ENCODE data around the gene ALPK3.

The ALPK3 gene

GRCh38 chr15:84824260-84825007 is 7.3 kb downstream of the ALPK3 start:
- no peak for DNase-seq (ENCODE audit: low spot score)

GRCh38 chr15:84826369-84826823 is 9.2 kb downstream of the ALPK3 start:
- no peak for DNase-seq (ENCODE audit: low spot score)

DNA sequence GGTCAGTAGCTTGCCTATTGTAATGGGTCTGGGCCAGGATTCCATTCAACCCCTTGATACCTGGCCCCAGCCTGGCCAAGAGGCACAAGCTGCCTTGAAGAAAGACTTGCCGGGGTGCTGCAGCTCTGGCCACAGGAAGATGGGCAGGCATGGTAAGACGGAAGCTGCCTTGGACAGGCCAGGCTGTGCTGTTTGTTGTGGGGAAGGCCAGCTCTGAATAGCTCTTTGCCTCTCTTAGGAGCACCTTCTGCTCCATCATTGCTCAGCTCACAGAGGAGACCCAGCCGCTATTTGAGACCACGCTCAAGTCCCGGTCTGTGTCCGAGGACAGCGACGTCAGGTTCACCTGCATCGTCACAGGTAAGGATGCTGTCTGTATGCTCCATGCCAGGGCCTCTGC is 10.1 kb downstream of the ALPK3 start:
- DNase-seq (ENCODE audit: low spot score) = no peak

DNA sequence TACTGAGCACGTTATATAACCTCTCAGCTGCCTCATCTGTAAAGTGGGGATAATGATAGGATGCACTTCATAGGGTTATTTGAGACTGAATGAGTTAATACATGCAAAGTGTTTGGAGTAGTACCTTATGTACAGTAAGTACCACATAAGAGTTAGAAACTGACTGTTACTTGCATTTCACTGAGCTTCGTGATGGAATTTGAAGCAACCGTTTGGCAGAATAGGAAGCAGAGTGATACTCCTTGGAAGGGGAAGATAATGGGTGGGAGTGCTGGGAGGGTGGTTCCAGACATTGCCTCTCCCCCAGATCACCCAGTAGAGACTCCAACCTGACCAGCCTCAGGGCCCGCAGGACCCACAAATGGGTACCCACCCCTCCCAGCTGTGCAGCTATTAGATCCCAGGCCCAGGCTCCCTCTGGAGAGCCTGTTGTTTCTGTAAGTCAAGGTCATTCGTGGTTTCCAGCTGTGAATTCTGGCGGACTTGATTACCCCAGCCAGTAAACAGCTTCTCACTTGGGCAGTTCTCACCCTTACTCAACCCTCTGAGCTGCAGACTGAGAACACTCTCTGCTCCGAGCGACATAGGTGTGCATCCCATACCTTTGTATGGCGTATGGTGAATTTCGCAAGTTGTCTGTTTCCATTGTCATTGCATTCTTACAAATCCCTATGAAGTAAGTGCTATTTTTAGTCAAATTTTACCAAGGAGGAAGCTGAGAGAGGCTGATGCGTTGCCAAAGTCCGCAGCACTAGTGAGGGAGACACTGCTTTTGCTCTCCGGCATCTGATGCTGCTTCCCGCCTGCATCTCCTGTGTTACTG is 11.1 kb downstream of the ALPK3 start:
- no peak for DNase-seq (ENCODE audit: low spot score)

GRCh38 chr15:84829428-84829827 is 12.3 kb downstream of the ALPK3 start:
- DNase-seq (ENCODE audit: low spot score) = no peak

GRCh38 chr15:84830036-84830435 is 12.9 kb downstream of the ALPK3 start:
- no peak for DNase-seq (ENCODE audit: low spot score)

DNA sequence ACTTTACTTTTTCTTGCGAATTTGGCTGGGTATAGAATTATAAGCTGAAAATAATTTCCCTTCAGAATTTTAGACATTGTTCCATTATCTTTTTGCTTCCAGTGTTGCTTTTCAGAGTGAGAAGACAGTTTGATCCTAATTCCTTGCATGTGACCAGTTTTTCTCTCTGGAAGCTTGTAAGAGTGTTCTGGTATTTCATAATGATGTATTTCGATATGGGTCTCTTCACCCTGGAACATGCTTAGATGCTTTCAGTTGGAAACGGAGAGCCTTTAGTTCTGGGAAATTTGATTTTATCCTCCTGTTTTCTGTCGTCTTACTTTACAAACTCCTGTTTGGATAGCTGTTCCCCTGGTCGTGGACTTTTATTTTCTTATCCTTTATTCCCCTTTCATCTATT is 13.9 kb downstream of the ALPK3 start:
- DNase-seq (ENCODE audit: low spot score) = no peak

GRCh38 chr15:84831613-84832012 is 14.5 kb downstream of the ALPK3 start:
- no peak for DNase-seq (ENCODE audit: low spot score)

DNA sequence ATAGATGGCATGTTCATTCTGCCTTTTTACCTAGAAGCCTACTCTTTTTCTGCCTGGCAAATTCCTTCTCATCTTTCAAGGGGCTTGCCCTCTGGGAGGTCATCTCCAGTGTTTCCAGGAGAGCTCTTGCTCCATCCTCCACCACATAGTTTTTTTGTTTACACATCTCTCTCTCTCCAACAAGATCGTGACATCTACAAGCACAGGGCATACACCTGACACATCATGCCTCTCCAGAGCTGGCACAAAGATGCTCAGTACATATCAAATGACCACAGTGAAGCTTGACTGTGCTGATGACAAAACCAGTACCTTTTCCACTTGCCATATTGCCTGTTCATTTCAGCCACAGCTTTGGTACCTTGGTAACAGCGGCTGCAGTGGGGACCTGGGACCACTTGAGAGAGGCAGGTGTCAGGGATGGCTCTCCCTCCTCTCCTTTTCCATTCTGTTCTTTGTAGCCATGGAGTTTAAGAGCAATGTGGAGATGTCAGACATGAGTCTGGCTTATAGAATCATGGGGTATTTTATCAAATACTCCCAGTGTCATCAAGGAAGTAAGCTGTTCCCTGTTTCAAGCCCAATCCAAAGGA is 15.4 kb downstream of the ALPK3 start:
- DNase-seq (ENCODE audit: low spot score) = no peak

GRCh38 chr15:84833447-84834228 is 16.5 kb downstream of the ALPK3 start:
- no peak for DNase-seq (ENCODE audit: low spot score)

DNA sequence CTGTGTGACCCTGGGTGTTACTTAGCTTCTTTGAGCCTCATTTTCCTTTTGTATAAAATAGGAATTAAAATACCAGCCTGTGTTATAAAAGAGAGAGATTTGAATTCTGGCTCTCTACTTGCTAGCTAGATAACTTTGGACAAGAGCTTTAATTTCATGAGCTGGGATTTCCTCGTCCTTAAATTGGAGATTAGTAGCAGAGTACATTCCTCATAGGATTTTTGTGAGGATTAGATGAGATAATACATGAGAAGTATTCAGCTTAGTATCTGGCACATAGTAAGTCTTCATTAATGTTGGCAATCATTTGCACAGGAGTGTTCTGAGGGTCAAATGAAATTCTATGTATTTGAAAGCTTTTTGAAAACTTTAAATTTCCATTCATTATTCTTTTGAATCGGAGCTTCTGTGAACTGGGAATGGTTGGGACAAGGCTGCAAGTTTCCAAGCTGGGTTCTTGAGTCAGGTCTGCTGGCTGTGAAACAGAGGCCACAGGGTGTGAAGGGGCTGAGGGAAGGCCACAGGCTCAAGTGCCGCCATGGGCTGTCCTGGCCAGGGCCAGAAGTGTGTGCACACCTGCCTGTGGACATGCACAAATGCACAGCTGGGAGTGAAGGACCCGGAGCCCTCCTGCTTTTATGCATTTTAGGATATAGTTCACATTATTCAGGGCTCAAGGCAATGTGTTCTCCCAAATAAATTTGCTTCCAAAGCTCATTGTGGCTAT is 17.2 kb downstream of the ALPK3 start:
- no peak for DNase-seq (ENCODE audit: low spot score)

DNA sequence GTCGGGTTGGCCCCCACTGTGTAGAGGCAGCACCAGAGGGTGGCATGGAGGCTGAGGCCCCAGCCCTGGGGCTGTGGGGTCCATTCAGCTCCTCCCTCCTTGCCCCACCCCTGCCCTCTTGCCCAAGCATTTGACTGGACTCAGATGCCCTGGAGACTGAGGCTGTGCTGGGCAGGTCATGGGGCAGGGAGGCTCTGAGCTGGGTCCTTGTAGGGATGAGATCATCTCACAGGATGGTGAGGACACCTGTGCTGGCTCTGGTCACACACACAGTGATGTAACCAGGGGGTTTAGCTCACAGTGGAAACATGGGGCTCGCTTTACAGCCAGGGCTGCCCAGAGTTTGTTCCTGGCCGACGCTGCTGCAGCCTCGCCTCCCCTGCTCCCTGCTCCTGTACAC is 17.8 kb downstream of the ALPK3 start:
- DNase-seq (ENCODE audit: low spot score) = no peak

DNA sequence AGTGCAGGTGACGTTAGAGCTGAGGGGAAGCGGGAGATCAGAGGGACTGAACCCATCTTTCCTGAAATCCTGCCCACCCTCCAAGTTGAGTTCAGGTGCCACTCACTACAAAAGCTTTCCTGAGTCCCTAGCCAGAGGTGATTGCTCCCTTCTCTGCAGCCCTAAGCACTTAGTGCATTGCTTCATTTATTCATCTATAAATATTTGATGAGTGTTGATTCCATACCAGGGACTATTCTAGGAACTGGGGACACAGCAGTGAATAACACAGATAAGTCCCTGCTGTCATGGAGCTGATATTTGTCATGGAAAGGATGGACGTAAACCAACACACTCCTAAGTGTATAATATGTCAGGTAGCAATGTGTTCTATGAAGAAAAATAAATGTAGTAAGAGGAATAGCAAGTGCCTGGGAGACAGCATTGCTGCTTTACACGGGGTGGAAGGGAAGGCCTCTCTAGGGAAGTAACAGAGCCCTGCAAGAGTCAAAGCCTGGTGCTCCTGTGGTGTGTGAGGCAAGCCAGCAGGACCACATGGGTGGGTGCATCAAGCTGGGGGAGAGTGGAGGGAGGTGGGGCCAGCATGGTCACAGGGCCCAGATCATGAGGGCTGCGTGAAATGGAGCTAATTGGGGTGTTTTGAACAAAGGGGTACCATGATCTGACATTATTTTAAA is 18.6 kb downstream of the ALPK3 start:
- DNase-seq (ENCODE audit: low spot score) = no peak

GRCh38 chr15:84836844-84837243 is 19.7 kb downstream of the ALPK3 start:
- DNase-seq (ENCODE audit: low spot score) = no peak

- DNase-seq (ENCODE audit: low spot score) = no peak
Observed at GRCh38 chr15:84839714-84840113, 22.6 kb downstream of the ALPK3 start.

DNA sequence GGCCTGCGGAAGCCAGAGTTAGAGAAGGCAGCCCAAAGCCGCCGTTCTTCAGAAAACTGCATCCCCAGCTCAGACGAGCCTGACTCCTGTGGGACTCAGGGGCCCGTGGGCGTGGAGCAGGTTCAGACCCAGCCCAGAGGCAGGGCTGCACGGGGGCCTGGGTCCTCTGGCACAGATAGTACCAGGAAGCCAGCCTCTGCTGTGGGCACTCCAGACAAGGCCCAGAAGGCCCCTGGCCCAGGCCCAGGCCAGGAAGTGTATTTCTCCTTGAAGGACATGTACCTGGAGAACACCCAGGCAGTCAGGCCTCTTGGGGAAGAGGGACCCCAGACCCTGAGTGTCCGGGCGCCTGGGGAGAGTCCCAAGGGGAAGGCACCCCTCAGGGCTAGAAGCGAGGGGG is 23.1 kb downstream of the ALPK3 start:
- DNase-seq (ENCODE audit: low spot score) = no peak

- DNase-seq (ENCODE audit: low spot score) = no peak
Observed at GRCh38 chr15:84840741-84841429, 23.7 kb downstream of the ALPK3 start.

DNA sequence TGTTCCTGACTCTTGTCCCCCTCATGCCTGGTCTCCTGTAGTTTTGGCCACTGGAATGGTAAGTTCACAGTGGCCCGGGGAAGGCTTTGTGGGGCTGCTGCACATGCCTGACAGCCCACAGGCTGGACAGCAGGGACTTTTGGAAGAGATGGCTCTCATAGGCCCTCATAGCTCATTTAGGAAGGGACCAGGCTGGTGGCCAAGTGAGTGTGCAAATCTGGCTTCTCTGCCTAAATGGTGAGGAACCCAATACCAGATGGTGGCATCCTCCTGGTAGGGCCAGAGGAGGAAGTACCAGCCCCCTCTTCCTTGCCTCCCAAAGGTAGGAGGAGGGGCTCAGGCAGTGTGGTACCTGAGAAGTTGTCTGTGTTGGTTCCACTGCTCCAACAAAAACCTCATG is 25.6 kb downstream of the ALPK3 start:
- DNase-seq (ENCODE audit: low spot score) = no peak

DNA sequence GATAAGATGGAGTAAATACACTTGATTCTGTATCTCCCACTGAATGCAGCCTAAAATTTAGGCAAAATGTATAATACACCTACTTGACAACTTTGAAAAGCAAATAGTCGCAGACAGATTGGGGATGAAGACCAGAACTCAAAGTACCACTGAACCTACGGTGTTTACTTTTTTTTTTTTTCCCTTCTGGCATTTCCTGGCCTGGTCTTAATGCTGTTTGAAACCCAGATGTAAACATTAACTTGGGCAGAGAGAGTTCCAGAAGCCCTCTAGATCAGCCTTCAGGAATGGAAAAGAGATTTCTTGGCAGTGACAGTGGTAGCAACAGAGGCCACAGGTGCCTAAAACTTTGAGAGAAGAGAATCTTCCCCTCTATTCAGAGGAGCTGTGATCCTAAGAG is 27.8 kb downstream of the ALPK3 start:
- no peak for DNase-seq (ENCODE audit: low spot score)

- DNase-seq (ENCODE audit: low spot score) = peak; percentile 20
Observed at GRCh38 chr15:84845631-84846030, 28.5 kb downstream of the ALPK3 start.
